HCT116 (cell line): ENCODE results near the gene DUSP16.

Experiments
- CEBPB ChIP-seq: IDR thresholded peaks from 2 replicates; pipeline ENCODE4 v1.6.1; 2012; ENCODE audit warnings: low read depth
- CTCF ChIP-seq, 3 experiments: fragments of 200-600 bp in 1 of 3; sonication (generic) in 1 of 3; IDR thresholded peaks in 2 of 3; conservative IDR thresholded peaks in 1 of 3; 2 replicates each; pipeline ENCODE4 v1.5.1; 2012 to 2017; ENCODE audit warnings: low read depth in 2 of 3, low read length in 2 of 3, antibody characterized with exemption in 1 of 3, borderline replicate concordance in 1 of 3, control low read depth in 1 of 3, mild to moderate bottlenecking in 1 of 3, mixed read lengths in 1 of 3, mixed run types in 1 of 3, moderate library complexity in 1 of 3; ENCODE audit not compliant: insufficient read depth in 1 of 3
- EZH2 ChIP-seq: fragments of 200-600 bp; sonication (generic); IDR thresholded peaks from 2 replicates; pipeline ENCODE4 v1.6.1; 2017; ENCODE audit warnings: antibody characterized with exemption, mixed run types
- JUND ChIP-seq: IDR thresholded peaks from 2 replicates; pipeline ENCODE4 v1.6.1; 2012
- MAX ChIP-seq: IDR thresholded peaks from 2 replicates; pipeline ENCODE4 v1.6.1; 2012
- POLR2A ChIP-seq: IDR thresholded peaks from 2 replicates; pipeline ENCODE4 v1.7.0; 2011; ENCODE audit warnings: borderline replicate concordance; ENCODE audit not compliant: insufficient read depth, insufficient read length; ENCODE audit errors: extremely low read depth
- POLR2AphosphoS5 ChIP-seq: IDR thresholded peaks from 2 replicates; pipeline ENCODE4 v1.6.1; 2011; ENCODE audit warnings: mild to moderate bottlenecking, low read depth, low read length, moderate library complexity
- REST ChIP-seq: IDR thresholded peaks from 2 replicates; pipeline ENCODE4 v1.6.1; 2012; ENCODE audit warnings: low read depth
- SIN3A ChIP-seq: IDR thresholded peaks from 2 replicates; pipeline ENCODE4 v1.6.1; 2012; ENCODE audit warnings: low read depth
- SP1 ChIP-seq: IDR thresholded peaks from 2 replicates; pipeline ENCODE4 v1.6.1; 2012; ENCODE audit warnings: low read depth
- SRF ChIP-seq: IDR thresholded peaks from 2 replicates; pipeline ENCODE4 v1.6.1; 2012; ENCODE audit warnings: low read depth

- no peak for TF ChIP-seq POLR2A
- TF ChIP-seq REST: no peak
- TF ChIP-seq CTCF (IDR thresholded peaks at IDR 0.05 in 2 of 3, conservative IDR thresholded peaks at IDR 0.05 in 1 of 3; ENCODE audit: borderline replicate concordance in 1 of 3, insufficient read depth in 1 of 3, low read depth in 2 of 3, low read length in 2 of 3): no peak
- TF ChIP-seq CEBPB: no peak
- no peak for TF ChIP-seq MAX
- no peak for TF ChIP-seq SRF
- no peak for TF ChIP-seq SIN3A
- TF ChIP-seq EZH2: no peak
- no peak for TF ChIP-seq JUND
- TF ChIP-seq SP1: no peak
- TF ChIP-seq POLR2AphosphoS5: no peak
These were observed 32.8 kb downstream of the DUSP16 start for GRCh38 chr12:12529783-12530421.
